T-cell (primary cell): Measurements from ENCODE around the gene TKFC. TPM values are rescaled to one million over a fixed set of nuclear protein-coding genes. Genes with fewer than 3 reads are reported as not detected.

Experiments used
- ATAC-seq, 4 experiments: fragments of 200-7000 bp in 3 of 4; fragments of 150-1000 bp in 1 of 4; cut with Tn5 transposase; replicated peaks in 1 of 4; 1 replicate in 3 of 4; 2 replicates in 1 of 4; pipeline ENCODE4 v1.10.0; 2021; ENCODE audit warnings: moderate library complexity in 3 of 4, mild to moderate bottlenecking in 2 of 4, moderate number of reproducible peaks in 1 of 4
- CTCF ChIA-PET, 2 donors: fragments of 300-600 bp; sonication (Branson Sonifier 250); formaldehyde crosslinking; loops; one replicate each; lab custom pipeline; 2022; ENCODE audit warnings: antibody characterized with exemption in 2 of 2; lab: Charles Lee
- POLR2A ChIA-PET, 2 donors: fragments of 300-600 bp; sonication (Branson Sonifier 250); formaldehyde crosslinking; loops; one replicate each; lab custom pipeline; 2022; ENCODE audit warnings: antibody characterized with exemption in 2 of 2; lab: Charles Lee
- DNase-seq, 35 experiments: peaks; one replicate each; pipeline versions ENCODE4 v3.0.0 to v3.0.0-alpha.2; 2013 to 2023
- H3K27ac ChIP-seq: one replicate; pipeline ENCODE4 v1.5.1; 2013; ENCODE audit warnings: low read length
- H3K27me3 ChIP-seq, 2 experiments: replicated peaks in 1 of 2; 1 replicate in 1 of 2; 2 replicates in 1 of 2; pipeline versions ENCODE4 v1.6.1 to v1.7.0; 2013; ENCODE audit warnings: low read length in 1 of 2, mixed read lengths in 1 of 2; ENCODE audit not compliant: control insufficient read depth in 2 of 2, insufficient read depth in 2 of 2; ENCODE audit errors: extremely low read depth in 1 of 2
- H3K36me3 ChIP-seq, 2 donors: 1 replicate in 1 of 2; 2 replicates in 1 of 2; pipeline versions ENCODE4 v1.6.1 to v1.7.0; 2013; ENCODE audit warnings: low read length in 1 of 2; ENCODE audit not compliant: control insufficient read depth in 2 of 2, insufficient read depth in 1 of 2; ENCODE audit errors: extremely low read depth in 1 of 2
- H3K4me1 ChIP-seq, 2 experiments: 1 replicate in 1 of 2; 2 replicates in 1 of 2; pipeline versions ENCODE4 v1.6.1 to v1.7.0; 2013; ENCODE audit warnings: low read length in 2 of 2, mixed read lengths in 1 of 2; ENCODE audit not compliant: insufficient read depth in 2 of 2, control insufficient read depth in 1 of 2; ENCODE audit errors: extremely low read depth in 1 of 2
- H3K4me3 ChIP-seq, 2 donors: 1 replicate in 1 of 2; 2 replicates in 1 of 2; pipeline versions ENCODE4 v1.5.1 to v1.7.0; 2013; ENCODE audit warnings: mild to moderate bottlenecking in 2 of 2, low read length in 1 of 2, moderate library complexity in 1 of 2; ENCODE audit not compliant: control insufficient read depth in 1 of 2; ENCODE audit errors: extremely low read depth in 1 of 2
- H3K9me3 ChIP-seq: 2 replicates; pipeline ENCODE4 v1.7.0; 2013
- H3K27ac Mint-ChIP-seq, 2 donors: one replicate each; pipeline ENCODE4 v1.8.0; 2020 to 2021; ENCODE audit warnings: mild to moderate bottlenecking in 2 of 2, mixed read lengths in 2 of 2
- H3K27me3 Mint-ChIP-seq, 2 donors: one replicate each; pipeline ENCODE4 v1.8.0; 2021 to 2022; ENCODE audit warnings: mixed read lengths in 2 of 2
- H3K36me3 Mint-ChIP-seq: one replicate; pipeline ENCODE4 v1.8.0; 2021; ENCODE audit warnings: mixed read lengths
- H3K4me1 Mint-ChIP-seq, 3 donors: one replicate each; pipeline ENCODE4 v1.8.0; 2020 to 2022; ENCODE audit warnings: mixed read lengths in 3 of 3, mild to moderate bottlenecking in 1 of 3
- H3K4me3 Mint-ChIP-seq, 3 donors: one replicate each; pipeline ENCODE4 v1.8.0; 2020 to 2022; ENCODE audit warnings: mild to moderate bottlenecking in 3 of 3, mixed read lengths in 3 of 3, moderate library complexity in 3 of 3
- H3K9me3 Mint-ChIP-seq, 3 donors: one replicate each; pipeline ENCODE4 v1.8.0; 2020 to 2022; ENCODE audit warnings: mixed read lengths in 3 of 3
- WGBS: methylation state at CpG from one replicate; pipeline ENCODE4 v1.1.5; 2013; ENCODE audit warnings: missing lambda C conversion rate; ENCODE audit not compliant: insufficient coverage; 5-methylcytosine and 5-hydroxymethylcytosine counted together
- total RNA-seq, 35 experiments: library from RNA in 6 of 35; stranded (reverse) in 6 of 35; fragments of 120-200 nt in 1 of 35; gene quantifications; one replicate each; pipeline versions ENCODE4 v1.2.1 to v1.2.4 and lab custom pipeline; 2013 to 2026

TKFC gene
- total RNA-seq (10 to 100 TPM; 30.9 to 53.9 (median 46.6) TPM), total RNA-seq (lab: John Stamatoyannopoulos, UW) (7.9 to 33.2 (median 21.7) reads per million in 29 experiments)
- total RNA-seq (2013), result 24.2 TPM

GRCh38 chr11:61332797-61333549, at the start of gene TKFC, which contains the start of gene DDB1:
TKFC (plus strand) TSS chr11:61333228; CDS start chr11:61334729, 1,501 bp downstream.
DDB1 (minus strand) TSS chr11:61333105; CDS start chr11:61332968, 137 bp downstream.
- Mint-ChIP-seq H3K4me3 (peak within 1 kb of the TSS; percentile 92 to 94 (median 92)), H3K4me1 (peaks cover 60 to 61% (median 61%) of the 10 kb centered on the region in 3 donors)

DNA sequence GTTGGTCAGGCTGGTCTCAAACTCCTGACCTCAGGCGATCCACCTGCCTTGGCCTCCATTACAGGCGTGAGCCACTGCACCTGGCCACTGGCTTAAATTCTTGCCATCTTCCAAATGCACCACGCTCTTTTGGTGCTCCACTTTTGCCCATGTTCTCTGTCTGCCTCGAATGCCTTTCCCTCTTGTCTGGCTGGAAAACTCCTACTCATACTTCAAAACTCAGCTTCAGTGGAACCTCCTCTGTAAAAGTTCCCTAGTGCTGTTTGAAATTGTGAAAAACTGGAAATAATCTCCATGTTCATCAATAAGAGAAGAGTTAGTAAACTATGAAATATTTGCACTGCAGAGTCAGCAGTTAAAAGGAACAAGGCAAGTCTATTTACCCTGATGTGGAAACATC, 49.4 kb upstream of the TKFC start:
- ATAC-seq, result no peak
- Histone ChIP-seq H3K9me3 (no peaks in the 10 kb centered on the region), H3K27ac (no peak overlapping the region), H3K36me3 (no peaks in the 10 kb centered on the region), H3K4me1 (no peaks in the 10 kb centered on the region), H3K27me3 (peaks cover 0 to 11% of the 10 kb centered on the region in 2 experiments), H3K4me3 (no peak overlapping the region)
- POLR2A ChIA-PET, result no interaction called here
- no peak for DNase-seq
- no peak overlapping the region for H3K4me3 Mint-ChIP-seq
- CTCF ChIA-PET, result no interaction called here
- 100% methylated on average over 2 of the region's 4 CpGs for WGBS
- no peaks in the 10 kb centered on the region for H3K36me3 Mint-ChIP-seq
- no peaks in the 10 kb centered on the region for H3K4me1 Mint-ChIP-seq
- peaks cover 0 to 5% (median 0%) of the 10 kb centered on the region in 3 donors for H3K9me3 Mint-ChIP-seq
- no peak overlapping the region for H3K27ac Mint-ChIP-seq
- H3K27me3 Mint-ChIP-seq, result no peaks in the 10 kb centered on the region

More at GRCh38 chr11:61332797-61333549, at the start of gene TKFC, which contains the start of gene DDB1:
- Mint-ChIP-seq H3K36me3 (peaks cover 24% of the 10 kb centered on the region), H3K27me3 (no peaks in the 10 kb centered on the region), H3K9me3 (no peaks in the 10 kb centered on the region), H3K27ac (peak within 1 kb of the TSS; percentile 97 to 99)
- ChIA-PET POLR2A (interaction anchor here (0.5 to 1.3 kb wide), 2 partner anchors 30 to 678 kb away, joined by 3 to 4 read pairs; partner anchors contain the start of gene TMEM138 (in 1 of the 2)), CTCF (interaction anchor here (1.0 to 2.5 kb wide), 4 partner anchors 29 to 60 kb away, joined by 4 to 17 read pairs (median 9); partner anchors contain the start of genes CYB561A3 (in 1 of the 2), TMEM138 (in 1 of the 2) and TMEM216 (in 1 of the 2))
- Histone ChIP-seq H3K4me3 (peak within 1 kb of the TSS; percentile 74 to 83), H3K36me3 (peaks cover 8 to 23% of the 10 kb centered on the region in 2 donors), H3K4me1 (peaks cover 22 to 46% of the 10 kb centered on the region in 2 experiments), H3K27me3 (no peaks in the 10 kb centered on the region), H3K9me3 (no peaks in the 10 kb centered on the region), H3K27ac (peak within 1 kb of the TSS; percentile 85)
- under 1% methylated on average over 62 of the region's 81 CpGs for whole genome bisulfite sequencing
- DNase-seq, result peak; percentile 94 to 99 (median 96)
- peak; percentile 94 to 96 (median 95) for ATAC-seq

- H3K9me3 Mint-ChIP-seq, result peaks cover 0 to 5% (median 0%) of the 10 kb centered on the region in 3 donors
- no peaks in the 10 kb centered on the region for H3K4me1 Mint-ChIP-seq
- no peak overlapping the region for H3K27ac ChIP-seq
- WGBS, result 92% methylated on average over 12 of the region's 14 CpGs
- no peaks in the 10 kb centered on the region for H3K36me3 Mint-ChIP-seq
- DNase-seq (no peak), ATAC-seq (no peak)
- H3K27ac Mint-ChIP-seq, result no peak overlapping the region
- H3K27me3 ChIP-seq, result peaks cover 0 to 22% of the 10 kb centered on the region in 2 experiments
- H3K9me3 ChIP-seq, result no peaks in the 10 kb centered on the region
- H3K4me3 ChIP-seq, result no peak overlapping the region
- H3K4me1 ChIP-seq, result no peaks in the 10 kb centered on the region
- H3K27me3 Mint-ChIP-seq, result peaks cover 3 to 12% of the 10 kb centered on the region in 2 donors
- H3K4me3 Mint-ChIP-seq, result no peak overlapping the region
- ChIA-PET CTCF (no interaction called here), POLR2A (no interaction called here)
- H3K36me3 ChIP-seq, result no peaks in the 10 kb centered on the region
These were observed 45.6 kb upstream of the TKFC start for GRCh38 chr11:61287338-61287977.

- H3K36me3 Mint-ChIP-seq, result no peaks in the 10 kb centered on the region
These were observed 41.9 kb upstream of the TKFC start for GRCh38 chr11:61290905-61291690.

GRCh38 chr11:61292356-61292755, 40.7 kb upstream of the TKFC start:
- Mint-ChIP-seq H3K4me3 (peak overlapping the region; percentile 4 to 80 (median 18)), H3K4me1 (peaks cover 13 to 18% (median 15%) of the 10 kb centered on the region in 3 donors), H3K27me3 (peaks cover 9 to 23% of the 10 kb centered on the region in 2 donors), H3K9me3 (no peaks in the 10 kb centered on the region), H3K27ac (no peak overlapping the region), H3K36me3 (peaks cover 5% of the 10 kb centered on the region)
- ChIA-PET POLR2A (no interaction called here), CTCF (interaction anchor here in 1 of 2 donors (0.7 kb wide), 1 partner anchor 462 kb away, joined by 3 read pairs; no protein-coding TSS in a partner anchor)
- Histone ChIP-seq H3K27ac (no peak overlapping the region), H3K4me1 (peaks cover 5 to 23% of the 10 kb centered on the region in 2 experiments), H3K36me3 (no peaks in the 10 kb centered on the region), H3K4me3 (no peak overlapping the region), H3K9me3 (no peaks in the 10 kb centered on the region), H3K27me3 (peaks cover 0 to 43% of the 10 kb centered on the region in 2 experiments)
- ATAC-seq, result no peak
- no peak for DNase-seq
- WGBS, result no CpG with 5 or more reads among the region's 2 CpGs

More at GRCh38 chr11:61290905-61291690, 41.9 kb upstream of the TKFC start:
- ATAC-seq, result no peak
- H3K9me3 Mint-ChIP-seq, result no peaks in the 10 kb centered on the region
- Histone ChIP-seq H3K4me3 (no peak overlapping the region), H3K36me3 (no peaks in the 10 kb centered on the region), H3K9me3 (no peaks in the 10 kb centered on the region), H3K27me3 (peaks cover 0 to 46% of the 10 kb centered on the region in 2 experiments), H3K4me1 (peaks cover 5 to 23% of the 10 kb centered on the region in 2 experiments), H3K27ac (no peak overlapping the region)
- 87% methylated on average over 6 of the region's 12 CpGs for WGBS
- peaks cover 8 to 23% of the 10 kb centered on the region in 2 donors for H3K27me3 Mint-ChIP-seq
- H3K27ac Mint-ChIP-seq, result no peak overlapping the region
- DNase-seq, result no peak
- no peak overlapping the region for H3K4me3 Mint-ChIP-seq
- POLR2A ChIA-PET, result interaction anchor here in 1 of 2 donors (0.6 kb wide), 1 partner anchor 14 kb away, joined by 5 read pairs; no protein-coding TSS in a partner anchor
- CTCF ChIA-PET, result interaction anchor here in 1 of 2 donors (0.7 kb wide), 1 partner anchor 500 kb away, joined by 4 read pairs; no protein-coding TSS in a partner anchor
- peaks cover 8 to 13% (median 11%) of the 10 kb centered on the region in 3 donors for H3K4me1 Mint-ChIP-seq
